HUDEP-2 (cell line): Measurements from ENCODE around the gene NADSYN1.

Source experiments
- DNase-seq, 76 experiments: peaks; one replicate each; lab custom pipeline; 2025; ENCODE audit not compliant: unreplicated experiment in 76 of 76; lab: John Stamatoyannopoulos, UW

The NADSYN1 gene

DNA sequence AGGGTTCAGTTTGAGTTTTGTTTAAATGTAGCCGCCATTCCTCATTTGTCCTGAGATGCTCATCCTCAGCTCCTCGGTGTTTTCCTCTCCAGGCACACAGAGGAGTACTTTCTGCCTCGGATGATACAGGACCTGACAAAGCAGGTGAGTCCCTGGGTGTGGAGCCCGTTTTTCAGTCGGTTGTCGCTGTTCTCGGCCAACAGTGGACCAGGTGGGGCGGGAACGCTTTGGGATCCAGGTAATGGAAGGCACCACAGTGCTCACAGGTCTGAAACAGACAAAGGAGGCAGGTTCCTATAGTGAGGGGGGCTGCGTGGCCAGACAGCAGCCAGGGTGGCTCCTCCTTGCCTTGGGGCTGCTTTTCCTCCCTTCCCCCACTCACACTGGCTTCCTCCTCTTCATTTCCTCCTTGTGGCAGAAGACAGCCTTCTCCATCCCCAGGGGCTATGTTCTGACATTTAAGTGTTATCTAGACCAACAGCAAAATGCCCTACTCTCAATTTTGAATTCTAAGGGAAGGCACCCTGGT, 19.4 kb downstream of the NADSYN1 start:
- no peak for DNase-seq

GRCh38 chr11:71472941-71473792, 20.2 kb downstream of the NADSYN1 start:
- DNase-seq = no peak

GRCh38 chr11:71473793-71474080, 20.7 kb downstream of the NADSYN1 start:
- DNase-seq = no peak

GRCh38 chr11:71474141-71474770, 21.3 kb downstream of the NADSYN1 start:
- no peak for DNase-seq

GRCh38 chr11:71474771-71475483, 21.9 kb downstream of the NADSYN1 start:
- DNase-seq = no peak

GRCh38 chr11:71476031-71476430, 23.0 kb downstream of the NADSYN1 start:
- no peak for DNase-seq

- DNase-seq = no peak
Measured at GRCh38 chr11:71476926-71477640, 24.1 kb downstream of the NADSYN1 start.

DNA sequence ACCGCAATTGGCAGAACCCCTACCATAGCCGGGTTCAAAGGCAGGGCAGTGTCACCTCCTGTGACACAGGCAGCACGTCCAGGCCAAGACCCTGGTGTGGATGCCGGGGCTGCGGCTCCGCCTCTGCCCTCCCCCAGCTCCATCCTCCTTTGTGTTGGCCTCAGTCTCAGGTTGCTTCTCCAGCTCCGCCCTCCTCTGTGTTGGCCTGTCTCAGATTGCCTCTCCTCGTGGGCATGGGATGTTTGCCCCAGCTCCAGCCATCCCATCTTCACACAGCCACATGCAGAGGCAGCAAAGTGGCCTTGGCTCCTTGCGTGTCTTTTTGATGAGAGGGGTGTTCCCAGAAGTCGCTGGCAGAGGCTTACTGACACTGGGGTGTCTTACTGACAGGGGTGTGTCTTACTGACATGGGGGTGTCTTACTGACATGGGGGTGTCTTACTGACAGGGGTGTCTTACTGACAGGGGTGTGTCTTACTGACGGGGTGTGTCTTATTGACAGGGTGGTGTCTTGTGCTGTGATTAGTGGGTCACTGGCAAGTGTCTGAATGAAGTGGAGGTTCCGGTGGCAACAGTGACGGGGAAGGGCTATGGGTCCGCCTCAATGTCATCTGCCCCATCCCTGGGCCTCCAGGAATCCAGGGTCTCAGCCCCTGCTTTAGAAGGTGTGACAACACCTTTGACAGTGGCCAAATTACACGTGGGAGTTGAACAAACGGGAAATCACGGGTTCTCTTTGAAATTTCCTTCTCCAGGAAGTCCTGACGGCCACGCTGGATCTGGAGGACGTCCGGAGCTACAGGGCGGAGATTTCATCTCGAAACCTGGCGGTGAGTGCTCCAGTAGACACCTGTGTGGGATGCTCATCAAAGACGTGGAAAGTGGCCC, 24.9 kb downstream of the NADSYN1 start:
- DNase-seq = no peak

DNA sequence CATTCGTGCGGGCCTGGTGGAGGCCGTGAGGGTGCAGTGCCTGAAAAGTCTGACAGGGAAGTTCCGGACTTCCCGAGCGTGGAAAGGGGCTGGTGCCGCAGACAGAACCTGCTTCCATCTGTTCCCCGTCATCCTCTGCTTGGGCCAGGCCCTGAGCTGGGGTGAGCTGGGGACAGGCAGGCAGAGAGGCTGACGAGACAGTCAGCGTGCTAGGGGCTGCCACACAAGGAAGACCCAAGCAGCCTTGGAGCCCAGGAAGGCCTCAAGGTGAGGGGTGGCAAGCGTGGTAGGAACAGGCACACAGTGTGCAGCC, 25.5 kb downstream of the NADSYN1 start:
- DNase-seq = no peak

GRCh38 chr11:71481101-71481960, 28.3 kb downstream of the NADSYN1 start:
- DNase-seq = no peak

GRCh38 chr11:71482216-71482615, 29.2 kb downstream of the NADSYN1 start:
- no peak for DNase-seq

DNA sequence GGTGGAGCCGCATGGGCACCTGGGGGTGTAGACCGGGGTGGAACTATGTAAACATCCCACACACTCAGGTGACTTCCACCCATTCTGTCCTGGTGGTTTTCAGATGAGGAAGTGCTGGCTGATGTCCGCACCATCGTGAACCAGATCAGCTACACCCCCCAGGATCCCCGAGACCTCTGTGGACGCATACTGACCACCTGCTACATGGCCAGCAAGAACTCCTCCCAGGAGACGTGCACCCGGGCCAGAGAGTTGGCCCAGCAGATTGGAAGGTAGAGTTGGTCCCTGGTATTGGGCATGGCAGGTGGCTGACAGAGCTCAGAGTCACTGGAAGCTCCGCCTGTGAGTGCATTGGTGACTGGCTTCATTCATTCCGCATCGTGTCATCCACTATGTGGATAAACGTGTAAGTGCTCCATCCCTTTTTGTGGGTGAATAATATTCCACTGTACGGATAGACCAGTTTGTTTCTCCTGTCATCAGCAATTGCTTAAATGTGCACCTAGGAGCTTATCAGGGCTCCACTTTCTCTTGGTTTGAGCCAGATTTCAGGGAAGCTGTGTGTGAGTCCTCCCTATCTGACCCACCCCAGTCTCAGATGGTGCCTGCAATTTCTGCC, 29.9 kb downstream of the NADSYN1 start:
- DNase-seq = no peak

- DNase-seq = no peak
Measured at GRCh38 chr11:71483692-71484091, 30.7 kb downstream of the NADSYN1 start.

DNA sequence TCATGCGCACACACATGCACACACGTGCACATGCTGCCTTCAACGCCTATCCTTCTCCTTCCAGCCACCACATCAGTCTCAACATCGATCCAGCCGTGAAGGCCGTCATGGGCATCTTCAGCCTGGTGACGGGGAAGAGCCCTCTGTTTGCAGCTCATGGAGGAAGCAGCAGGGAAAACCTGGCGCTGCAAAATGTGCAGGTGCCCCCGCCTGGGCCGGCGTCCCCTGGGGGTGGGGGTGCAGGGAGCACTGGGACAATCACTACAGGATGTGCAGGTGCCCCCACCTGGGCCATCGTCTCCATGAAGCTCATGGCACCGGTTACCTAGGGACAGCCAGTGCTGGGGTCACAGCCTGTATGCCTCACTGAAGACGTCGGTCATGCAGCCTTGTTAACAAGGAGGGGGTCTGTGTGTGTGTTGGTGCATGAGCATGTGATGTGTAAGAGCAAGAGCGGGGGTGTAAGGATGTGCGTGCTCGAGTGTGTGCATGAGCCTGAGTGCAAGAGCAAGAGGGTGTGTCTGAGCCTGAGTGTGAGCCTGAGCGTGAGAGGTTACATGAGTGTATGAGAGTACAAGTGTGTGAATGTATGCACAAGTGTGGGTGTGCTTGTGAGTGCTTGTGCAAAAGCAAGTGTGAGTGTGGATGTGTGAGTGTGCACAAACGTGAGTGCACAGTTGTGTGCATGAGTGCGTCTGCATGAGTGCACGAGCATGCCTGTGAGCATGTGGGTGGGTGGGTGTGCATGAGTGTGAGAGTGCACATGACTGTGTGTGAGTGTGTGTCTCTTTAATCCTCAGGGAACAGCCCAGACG, 31.5 kb downstream of the NADSYN1 start:
- DNase-seq = no peak

DNA sequence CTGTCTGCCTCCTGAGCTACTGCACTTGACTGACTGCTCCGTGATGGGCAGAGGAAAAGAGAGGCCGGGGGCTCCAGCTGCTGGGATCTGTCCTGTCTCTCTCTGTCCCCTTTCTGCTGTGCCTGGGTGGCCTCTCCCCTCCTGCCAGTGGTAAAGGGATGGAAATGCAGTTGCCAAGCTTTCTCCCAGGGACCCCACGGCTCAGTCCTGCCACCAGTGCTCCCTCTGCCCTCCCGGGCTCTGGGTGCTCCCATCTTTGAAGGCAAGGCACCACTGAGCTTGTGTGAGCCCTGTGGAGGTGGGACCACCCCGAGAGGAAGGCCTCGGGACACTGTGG, 32.0 kb downstream of the NADSYN1 start:
- no peak for DNase-seq

- DNase-seq = no peak
Measured at GRCh38 chr11:71485466-71485865, 32.5 kb downstream of the NADSYN1 start.

- DNase-seq = no peak
Measured at GRCh38 chr11:71486320-71486719, 33.3 kb downstream of the NADSYN1 start.

GRCh38 chr11:71488681-71489270, 35.8 kb downstream of the NADSYN1 start:
- no peak for DNase-seq
